HG02798 (cell line): ENCODE data around the gene TRIM32.
"Not testable (repeated sequence)": the region's sequence is repeated elsewhere in the genome, so short reads cannot be mapped to it uniquely, and the experiment has no call there.

Experiments used
- ATAC-seq: cut with Tn5 transposase; IDR thresholded peaks from one replicate; pipeline ENCODE4 v1.9.1; 2021; ENCODE audit warnings: mild to moderate bottlenecking; ENCODE audit not compliant: unreplicated experiment, poor library complexity

TRIM32 gene

GRCh38 chr9:116674210-116674980, 12.7 kb upstream of the TRIM32 start:
- no peak for ATAC-seq

- ATAC-seq = no peak
These were observed 3.6 kb upstream of the TRIM32 start for GRCh38 chr9:116683535-116683934.

- ATAC-seq = no peak
These were observed 1.9 kb upstream of the TRIM32 start for GRCh38 chr9:116685166-116685565.

GRCh38 chr9:116686135-116686534, 970 bp upstream of the TRIM32 start:
- ATAC-seq = no peak

- ATAC-seq = peak; percentile 40
These were observed 422 bp upstream of the TRIM32 start for GRCh38 chr9:116686693-116687073.

- ATAC-seq = no peak
These were observed 640 bp downstream of the TRIM32 start for GRCh38 chr9:116687754-116688135.

- no peak for ATAC-seq
These were observed 1.8 kb downstream of the TRIM32 start for GRCh38 chr9:116688806-116689485.

GRCh38 chr9:116689486-116690032, 2.5 kb downstream of the TRIM32 start:
- no peak for ATAC-seq

GRCh38 chr9:116690805-116691204, 3.7 kb downstream of the TRIM32 start:
- ATAC-seq = not testable (repeated sequence)

GRCh38 chr9:116691607-116692006, 4.5 kb downstream of the TRIM32 start:
- ATAC-seq = no peak

- ATAC-seq = no peak
These were observed 5.5 kb downstream of the TRIM32 start for GRCh38 chr9:116692616-116693015.

GRCh38 chr9:116693233-116693731, 6.2 kb downstream of the TRIM32 start:
- no peak for ATAC-seq

GRCh38 chr9:116694785-116695291, 7.7 kb downstream of the TRIM32 start:
- ATAC-seq = no peak

GRCh38 chr9:116695438-116695837, 8.3 kb downstream of the TRIM32 start:
- no peak for ATAC-seq

GRCh38 chr9:116697362-116697761, 10.3 kb downstream of the TRIM32 start:
- ATAC-seq = no peak

- no peak for ATAC-seq
These were observed 10.8 kb downstream of the TRIM32 start for GRCh38 chr9:116697887-116698286.

GRCh38 chr9:116700279-116700678, 13.2 kb downstream of the TRIM32 start:
- no peak for ATAC-seq

GRCh38 chr9:116700882-116701865, 14.1 kb downstream of the TRIM32 start:
- ATAC-seq = no peak

GRCh38 chr9:116701940-116702642, 15.0 kb downstream of the TRIM32 start:
- no peak for ATAC-seq
